Activated CD4-positive, alpha-beta T cell treated with anti-CD3 and anti-CD28 coated beads, Interleukin-2, amount 50 U/mL, for 4 hours (primary cell): ENCODE measurements around the gene TGIF1.

Experiments used
- DNase-seq, 2 experiments: peaks; one replicate each; pipeline ENCODE4 v3.0.0-alpha.2; 2020

Gene TGIF1

GRCh38 chr18:3440341-3440740 is 9.6 kb upstream of the TGIF1 start:
- no peak for DNase-seq

GRCh38 chr18:3441290-3441689 is 8.7 kb upstream of the TGIF1 start:
- no peak for DNase-seq

- no peak for DNase-seq
These were observed 7.1 kb upstream of the TGIF1 start for GRCh38 chr18:3442919-3443318.

- DNase-seq: no peak
These were observed 5.7 kb upstream of the TGIF1 start for GRCh38 chr18:3444296-3444695.

- DNase-seq: no peak
These were observed 5.0 kb upstream of the TGIF1 start for GRCh38 chr18:3444954-3445353.

- DNase-seq: no peak
These were observed 2.7 kb upstream of the TGIF1 start for GRCh38 chr18:3447068-3447894.

- DNase-seq: peak; percentile 60 to 64
These were observed 1.8 kb upstream of the TGIF1 start for GRCh38 chr18:3447895-3448837.

GRCh38 chr18:3448838-3449511 is 997 bp upstream of the TGIF1 start:
- DNase-seq: peak; percentile 48 to 77

GRCh38 chr18:3449512-3450011 is 410 bp upstream of the TGIF1 start:
- DNase-seq: peak in 1 of 2 experiments; percentile 77

- DNase-seq: no peak
These were observed 819 bp downstream of the TGIF1 start for GRCh38 chr18:3450799-3451182.

GRCh38 chr18:3451183-3451988 is 1.4 kb downstream of the TGIF1 start:
- DNase-seq: peak; percentile 86 to 89

GRCh38 chr18:3451989-3452749 is 2.2 kb downstream of the TGIF1 start:
- peak in 1 of 2 experiments; percentile 21 for DNase-seq

- no peak for DNase-seq
These were observed 3.0 kb downstream of the TGIF1 start for GRCh38 chr18:3452750-3453539.

GRCh38 chr18:3453540-3454364 is 3.8 kb downstream of the TGIF1 start:
- DNase-seq: no peak

- no peak for DNase-seq
These were observed 4.6 kb downstream of the TGIF1 start for GRCh38 chr18:3454365-3455089.

- no peak for DNase-seq
These were observed 5.2 kb downstream of the TGIF1 start for GRCh38 chr18:3455090-3455635.

- DNase-seq: no peak
These were observed 6.1 kb downstream of the TGIF1 start for GRCh38 chr18:3455907-3456685.

- DNase-seq: no peak
These were observed 6.7 kb downstream of the TGIF1 start for GRCh38 chr18:3456686-3457069.
